ENCODE measurements around the gene NPLOC4. TPM values are rescaled to one million over a fixed set of nuclear protein-coding genes. Genes with fewer than 3 reads are reported as not detected.

Gene NPLOC4
- total RNA-seq, 3 donors from 2014 or later: 56.0 to 69.0 (median 57.8) TPM

- Histone ChIP-seq H3K27me3 (no peaks in the 10 kb centered on the region), H3K4me3 (no peak overlapping the region), H3K36me3 (no peaks in the 10 kb centered on the region), H3K27ac (no peak overlapping the region), H3K4me1 (no peaks in the 10 kb centered on the region), H3K9me3 (no peaks in the 10 kb centered on the region)
- DNase-seq (ENCODE audit: low spot score in 2 of 2): no peak
- intact Hi-C loops (cut with DNase I; ENCODE audit: low total_unique reads): loop anchor here (10.0 kb wide), 1 partner anchor 334 kb away; no protein-coding TSS in a partner anchor
- no peak for TF ChIP-seq POLR2A (IDR thresholded peaks at IDR 0.05)
- TF ChIP-seq, protein P1, sequence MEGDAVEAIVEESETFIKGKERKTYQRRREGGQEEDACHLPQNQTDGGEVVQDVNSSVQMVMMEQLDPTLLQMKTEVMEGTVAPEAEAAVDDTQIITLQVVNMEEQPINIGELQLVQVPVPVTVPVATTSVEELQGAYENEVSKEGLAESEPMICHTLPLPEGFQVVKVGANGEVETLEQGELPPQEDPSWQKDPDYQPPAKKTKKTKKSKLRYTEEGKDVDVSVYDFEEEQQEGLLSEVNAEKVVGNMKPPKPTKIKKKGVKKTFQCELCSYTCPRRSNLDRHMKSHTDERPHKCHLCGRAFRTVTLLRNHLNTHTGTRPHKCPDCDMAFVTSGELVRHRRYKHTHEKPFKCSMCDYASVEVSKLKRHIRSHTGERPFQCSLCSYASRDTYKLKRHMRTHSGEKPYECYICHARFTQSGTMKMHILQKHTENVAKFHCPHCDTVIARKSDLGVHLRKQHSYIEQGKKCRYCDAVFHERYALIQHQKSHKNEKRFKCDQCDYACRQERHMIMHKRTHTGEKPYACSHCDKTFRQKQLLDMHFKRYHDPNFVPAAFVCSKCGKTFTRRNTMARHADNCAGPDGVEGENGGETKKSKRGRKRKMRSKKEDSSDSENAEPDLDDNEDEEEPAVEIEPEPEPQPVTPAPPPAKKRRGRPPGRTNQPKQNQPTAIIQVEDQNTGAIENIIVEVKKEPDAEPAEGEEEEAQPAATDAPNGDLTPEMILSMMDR (IDR thresholded peaks at IDR 0.05): no peak
- TF ChIP-seq POLR2AphosphoS5 (IDR thresholded peaks at IDR 0.05): no peak
These were observed 28.3 kb downstream of the NPLOC4 start for GRCh38 chr17:81608605-81609004.

DNA sequence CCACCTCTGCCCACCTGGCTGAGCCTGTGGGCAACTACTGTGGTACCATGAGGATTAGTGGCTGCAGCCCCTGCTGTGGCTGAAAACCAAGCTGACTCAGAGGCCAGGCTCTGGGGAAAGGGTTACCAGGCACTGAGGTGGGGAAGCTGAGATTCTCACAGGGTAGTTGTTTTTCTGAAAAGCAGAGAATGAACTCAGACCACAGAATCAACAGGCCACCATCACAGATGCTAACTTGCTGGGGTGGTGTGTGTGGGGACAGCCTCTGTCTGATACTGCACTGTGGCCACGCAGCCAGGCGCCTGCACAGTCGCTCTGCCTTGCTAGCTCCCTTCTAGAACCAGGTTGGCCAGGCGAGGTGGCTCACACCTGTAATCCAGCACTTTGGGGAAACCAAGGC, 28.8 kb downstream of the NPLOC4 start:
- H3K27me3 ChIP-seq: no peaks in the 10 kb centered on the region
- no peaks in the 10 kb centered on the region for H3K36me3 ChIP-seq
- H3K4me3 ChIP-seq: no peak overlapping the region
- no peaks in the 10 kb centered on the region for H3K9me3 ChIP-seq
- intact Hi-C loops (cut with DNase I; ENCODE audit: low total_unique reads): loop anchor here (10.0 kb wide), 1 partner anchor 333 kb away; no protein-coding TSS in a partner anchor
- no peaks in the 10 kb centered on the region for H3K4me1 ChIP-seq
- TF ChIP-seq POLR2AphosphoS5 (IDR thresholded peaks at IDR 0.05) (no peak), POLR2A (IDR thresholded peaks at IDR 0.05) (no peak)
- TF ChIP-seq, protein P1 (IDR thresholded peaks at IDR 0.05): no peak
- H3K27ac ChIP-seq: no peak overlapping the region
- DNase-seq (ENCODE audit: low spot score in 2 of 2): no peak

DNA sequence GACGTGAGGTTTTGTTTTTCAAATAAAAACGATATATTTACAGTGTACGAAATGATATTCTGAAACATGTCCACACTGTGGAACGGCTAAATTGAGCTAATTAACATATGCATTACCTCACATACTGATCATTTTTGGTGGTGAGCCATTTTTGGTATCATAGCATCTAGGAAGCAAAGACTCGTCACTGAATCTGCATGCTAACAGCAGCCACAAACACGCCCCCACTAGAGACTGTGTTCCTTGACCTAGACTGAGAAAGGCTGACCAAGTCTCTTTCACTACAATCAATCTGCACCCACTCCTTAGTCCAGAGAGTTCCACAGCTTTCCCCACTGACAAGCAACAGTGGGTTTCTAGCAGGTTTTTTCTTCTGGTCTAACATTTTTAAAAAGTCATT, 29.5 kb downstream of the NPLOC4 start:
- no peaks in the 10 kb centered on the region for H3K27me3 ChIP-seq
- intact Hi-C loops (cut with DNase I; ENCODE audit: low total_unique reads): loop anchor here (10.0 kb wide), 1 partner anchor 333 kb away; no protein-coding TSS in a partner anchor
- H3K27ac ChIP-seq: no peak overlapping the region
- H3K4me1 ChIP-seq: no peaks in the 10 kb centered on the region
- TF ChIP-seq POLR2AphosphoS5 (IDR thresholded peaks at IDR 0.05) (no peak), POLR2A (IDR thresholded peaks at IDR 0.05) (no peak)
- TF ChIP-seq, protein P1 (IDR thresholded peaks at IDR 0.05): no peak
- H3K4me3 ChIP-seq: no peak overlapping the region
- no peaks in the 10 kb centered on the region for H3K9me3 ChIP-seq
- no peak for DNase-seq (ENCODE audit: low spot score in 2 of 2)
- no peaks in the 10 kb centered on the region for H3K36me3 ChIP-seq

DNA sequence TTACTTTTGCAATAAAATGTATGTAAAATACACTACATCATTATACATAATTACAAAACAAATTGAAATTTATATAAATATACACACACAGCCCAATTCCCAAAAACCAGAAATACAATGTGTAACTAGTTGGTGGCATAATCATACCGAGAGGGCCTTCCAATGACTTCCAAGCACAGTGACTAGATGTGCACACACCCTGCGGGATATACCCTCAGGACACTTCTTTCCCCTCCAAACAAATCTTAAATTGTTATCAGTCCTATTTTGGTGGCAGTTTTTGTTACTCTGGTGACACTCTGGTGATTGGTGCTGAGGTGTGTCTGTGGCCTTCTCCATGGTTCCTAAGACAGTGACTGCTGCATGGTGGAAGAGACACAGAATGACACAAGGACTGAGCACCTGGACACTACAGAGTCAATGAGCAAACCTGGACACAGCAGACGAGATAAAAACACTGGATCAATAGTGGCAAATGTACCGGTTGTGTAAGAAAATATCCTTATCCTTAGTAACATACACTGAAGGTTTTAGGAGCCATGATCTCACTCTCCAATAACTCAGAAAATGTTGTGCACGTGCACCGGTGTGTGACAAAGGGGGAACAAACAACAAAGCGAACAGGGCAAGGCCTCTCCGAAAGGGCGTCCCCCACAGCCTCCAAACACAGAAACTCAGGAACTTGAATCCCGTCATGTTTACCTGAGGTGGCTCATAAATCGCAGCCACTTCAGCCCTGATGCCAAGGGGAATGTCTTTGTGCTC, 32.9 kb downstream of the NPLOC4 start:
- Histone ChIP-seq H3K4me1 (no peaks in the 10 kb centered on the region), H3K27ac (no peak overlapping the region), H3K4me3 (no peak overlapping the region), H3K27me3 (no peaks in the 10 kb centered on the region), H3K9me3 (no peaks in the 10 kb centered on the region), H3K36me3 (no peaks in the 10 kb centered on the region)
- TF ChIP-seq POLR2AphosphoS5 (IDR thresholded peaks at IDR 0.05): no peak
- TF ChIP-seq POLR2A (IDR thresholded peaks at IDR 0.05): no peak
- TF ChIP-seq, protein P1 (IDR thresholded peaks at IDR 0.05): no peak
- intact Hi-C loops (cut with DNase I; ENCODE audit: low total_unique reads): loop anchor here (10.0 kb wide), 1 partner anchor 329 kb away; no protein-coding TSS in a partner anchor
- DNase-seq (ENCODE audit: low spot score in 2 of 2): no peak

- no peak for DNase-seq (ENCODE audit: low spot score in 2 of 2)
- Histone ChIP-seq H3K27ac (no peak overlapping the region), H3K27me3 (no peaks in the 10 kb centered on the region), H3K4me3 (no peak overlapping the region), H3K9me3 (no peaks in the 10 kb centered on the region), H3K36me3 (no peaks in the 10 kb centered on the region), H3K4me1 (no peaks in the 10 kb centered on the region)
- TF ChIP-seq POLR2A (IDR thresholded peaks at IDR 0.05): no peak
- TF ChIP-seq, protein P1 (IDR thresholded peaks at IDR 0.05): peak; percentile 9 to 75 (median 74)
- TF ChIP-seq POLR2AphosphoS5 (IDR thresholded peaks at IDR 0.05): no peak
- intact Hi-C loops (cut with DNase I; ENCODE audit: low total_unique reads): loop anchor here (10.0 kb wide), 1 partner anchor 327 kb away; no protein-coding TSS in a partner anchor
These were observed 35.3 kb downstream of the NPLOC4 start for GRCh38 chr17:81601525-81602120.
